GM21390 (cell line): Measurements from ENCODE around the gene KCNRG.
A peak's percentile ranks its signal among the peaks of the same experiment; 100 is the strongest.
"Not testable (repeated sequence)": the region's sequence is repeated elsewhere in the genome, so short reads cannot be mapped to it uniquely, and the experiment has no call there.

Source experiments
- ATAC-seq: cut with Tn5 transposase; IDR thresholded peaks from one replicate; pipeline ENCODE4 v1.9.1; 2021; ENCODE audit not compliant: unreplicated experiment

KCNRG gene

DNA sequence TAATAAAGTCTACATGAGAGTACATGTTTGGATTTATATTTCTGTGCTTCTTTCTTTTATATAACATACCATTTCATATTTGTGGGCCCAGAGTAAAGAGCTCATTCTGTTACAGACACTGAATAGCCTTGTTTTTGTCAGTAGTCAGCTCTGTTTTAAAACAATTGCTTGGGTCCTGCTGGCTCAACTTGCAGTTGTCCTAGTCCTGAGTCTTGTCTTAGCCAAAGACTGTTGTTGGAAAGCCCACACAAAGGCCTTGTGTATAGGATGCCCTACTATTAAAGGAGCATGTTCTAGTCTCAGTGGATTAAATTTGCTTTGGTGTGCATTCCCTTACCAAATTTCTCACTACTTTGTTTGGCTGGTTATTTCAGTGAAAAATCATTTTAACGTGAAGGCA is 3.8 kb upstream of the KCNRG start:
- ATAC-seq = no peak

DNA sequence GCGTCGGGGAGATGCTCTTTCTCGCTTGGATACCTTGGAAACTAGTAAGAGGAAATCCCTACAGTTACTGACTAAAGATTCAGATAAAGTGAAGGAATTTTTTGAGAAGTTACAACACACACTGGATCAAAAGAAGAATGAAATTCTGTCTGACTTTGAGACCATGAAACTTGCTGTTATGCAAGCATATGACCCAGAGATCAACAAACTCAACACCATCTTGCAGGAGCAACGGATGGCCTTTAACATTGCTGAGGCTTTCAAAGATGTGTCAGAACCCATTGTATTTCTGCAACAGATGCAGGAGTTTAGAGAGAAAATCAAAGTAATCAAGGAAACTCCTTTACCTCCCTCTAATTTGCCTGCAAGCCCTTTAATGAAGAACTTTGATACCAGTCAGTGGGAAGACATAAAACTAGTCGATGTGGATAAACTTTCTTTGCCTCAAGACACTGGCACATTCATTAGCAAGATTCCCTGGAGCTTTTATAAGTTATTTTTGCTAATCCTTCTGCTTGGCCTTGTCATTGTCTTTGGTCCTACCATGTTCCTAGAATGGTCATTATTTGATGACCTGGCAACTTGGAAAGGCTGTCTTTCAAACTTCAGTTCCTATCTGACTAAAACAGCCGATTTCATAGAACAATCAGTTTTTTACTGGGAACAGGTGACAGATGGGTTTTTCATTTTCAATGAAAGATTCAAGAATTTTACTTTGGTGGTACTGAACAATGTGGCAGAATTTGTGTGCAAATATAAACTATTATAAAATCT is 2.7 kb upstream of the KCNRG start:
- ATAC-seq = no peak

DNA sequence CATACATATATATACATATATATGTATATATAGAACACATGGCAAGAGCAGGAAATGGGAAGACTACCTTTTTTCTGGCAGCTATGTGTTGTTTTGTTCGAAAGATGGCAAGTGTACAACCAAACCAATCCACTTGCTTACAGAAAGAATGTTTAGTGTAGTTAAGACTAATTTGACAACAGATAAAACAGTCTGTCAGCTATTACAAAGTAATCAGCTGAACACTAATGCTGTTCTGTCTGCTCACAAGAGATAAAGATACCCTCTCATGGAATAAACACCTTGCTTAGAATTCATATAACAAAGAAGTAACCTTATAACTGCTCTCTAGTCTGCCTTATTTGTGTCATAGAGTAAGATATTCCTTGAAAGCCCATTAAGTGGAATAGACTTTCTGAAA is 858 bp upstream of the KCNRG start:
- ATAC-seq = no peak

DNA sequence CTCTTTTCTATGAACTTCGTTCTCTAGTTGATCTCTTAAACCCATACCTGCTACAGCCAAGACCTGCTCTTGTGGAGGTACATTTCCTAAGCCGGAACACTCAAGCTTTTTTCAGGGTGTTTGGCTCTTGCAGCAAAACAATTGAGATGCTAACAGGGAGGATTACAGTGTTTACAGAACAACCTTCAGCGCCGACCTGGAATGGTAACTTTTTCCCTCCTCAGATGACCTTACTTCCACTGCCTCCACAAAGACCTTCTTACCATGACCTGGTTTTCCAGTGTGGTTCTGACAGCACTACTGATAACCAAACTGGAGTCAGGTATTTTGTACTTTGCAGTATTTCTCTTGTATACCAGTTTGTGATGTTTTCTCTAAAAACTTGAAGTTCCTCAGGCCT is 506 bp downstream of the KCNRG start:
- ATAC-seq = no peak

DNA sequence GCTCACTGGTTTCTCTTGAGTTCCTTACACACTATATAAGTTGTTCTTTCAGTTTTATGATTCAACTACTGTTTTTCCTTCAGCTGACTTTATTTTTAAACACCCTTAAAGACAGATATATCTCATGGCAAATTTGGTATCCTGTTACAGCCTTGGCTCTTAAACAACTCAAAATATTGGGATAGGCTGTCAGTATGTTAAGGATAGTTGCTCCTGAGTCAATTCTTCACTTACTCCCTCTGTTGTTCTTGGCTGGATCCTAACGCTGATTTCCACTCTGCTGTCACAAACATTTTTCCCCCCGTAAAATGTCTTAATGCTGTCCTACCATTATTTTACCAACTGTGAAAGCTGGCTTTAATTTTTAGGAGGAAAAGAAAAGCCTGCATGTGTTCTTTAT is 1.2 kb downstream of the KCNRG start:
- ATAC-seq = no peak

DNA sequence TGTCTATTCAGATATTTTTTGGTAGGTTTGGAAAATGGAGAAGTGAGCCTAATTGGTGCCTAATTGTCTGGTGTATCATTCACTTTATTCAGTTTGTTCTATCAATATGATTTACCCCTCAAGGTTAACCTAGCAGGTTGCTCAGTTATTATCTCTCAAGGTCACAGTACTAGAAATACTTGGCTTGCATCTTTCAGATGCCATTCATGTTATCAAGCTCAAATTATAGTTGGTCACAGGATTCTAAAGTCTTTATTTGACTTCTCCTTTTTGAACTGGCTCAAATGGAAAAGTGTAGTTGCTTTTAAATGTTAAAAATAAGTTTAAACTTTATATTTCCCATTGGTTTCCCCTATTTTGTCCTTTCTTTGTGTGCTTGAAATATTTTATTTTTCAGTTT is 2.6 kb downstream of the KCNRG start:
- ATAC-seq = no peak

DNA sequence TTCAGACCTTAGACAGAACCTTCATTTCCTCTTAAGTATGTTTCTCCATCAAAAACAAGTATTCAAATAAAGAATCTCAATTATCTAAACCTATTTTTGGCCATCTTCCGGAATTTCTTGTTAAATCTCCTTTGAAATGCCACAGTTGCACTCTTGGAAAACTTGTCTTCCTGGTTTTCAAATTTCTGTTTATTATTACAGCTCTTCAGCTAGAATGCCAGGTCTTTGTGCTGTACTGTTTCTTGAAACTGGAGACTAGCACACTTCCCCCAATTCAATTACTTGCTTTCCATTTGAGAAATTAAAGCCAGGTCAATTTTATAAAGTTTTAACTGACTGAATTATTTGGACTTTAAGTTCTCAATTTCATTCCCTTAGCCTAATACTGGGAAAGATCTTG is 10.2 kb downstream of the KCNRG start:
- ATAC-seq = no peak

DNA sequence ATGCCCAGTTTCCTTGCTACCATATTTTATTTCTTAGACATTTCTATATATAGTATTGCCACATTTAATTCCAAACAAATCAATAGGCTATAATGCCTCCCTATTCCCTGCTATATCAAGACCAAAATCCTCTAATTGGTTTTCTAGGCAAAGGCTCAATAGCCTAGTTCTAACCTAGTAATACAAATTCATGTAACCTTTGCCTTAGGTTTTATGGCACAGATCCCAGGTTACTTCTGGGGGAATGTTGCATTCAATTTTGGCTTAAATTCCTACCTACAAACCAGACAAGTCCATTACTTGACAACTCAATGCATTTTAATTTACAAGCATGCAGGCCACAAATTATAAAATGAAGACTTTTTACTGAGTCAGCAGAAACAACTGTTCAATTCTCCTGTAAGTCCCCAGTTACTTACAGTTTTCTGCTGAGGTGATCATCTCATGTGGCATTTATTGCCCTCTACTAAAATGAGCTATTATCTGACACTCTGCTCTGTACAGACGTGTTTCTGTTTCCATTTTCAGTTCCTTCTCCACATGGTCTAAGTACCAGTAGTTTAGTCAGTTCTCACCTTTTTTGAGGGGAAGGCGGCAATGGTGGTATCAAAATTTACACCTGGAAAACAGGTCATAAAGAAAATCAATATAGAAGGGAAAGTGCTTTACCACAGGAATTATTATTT is 11.7 kb downstream of the KCNRG start:
- peak; percentile 99 for ATAC-seq

DNA sequence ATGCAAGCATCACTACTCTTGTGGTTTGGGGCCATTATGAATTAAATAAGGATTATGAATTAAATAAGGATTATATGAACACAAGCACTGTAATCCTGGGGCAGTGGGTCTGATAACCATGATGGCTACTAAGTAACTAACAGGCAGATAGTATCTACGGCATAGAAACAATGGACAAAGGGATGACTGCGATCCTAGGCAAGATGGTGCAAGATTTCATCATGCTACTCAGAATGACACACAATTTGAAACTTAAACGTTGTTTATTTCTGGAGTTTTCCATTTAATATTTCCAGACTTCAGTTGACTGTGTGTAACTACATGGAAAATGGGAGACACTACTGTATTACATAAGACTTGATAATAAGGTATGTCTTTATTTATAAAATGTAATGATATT is 15.1 kb downstream of the KCNRG start:
- no peak for ATAC-seq

DNA sequence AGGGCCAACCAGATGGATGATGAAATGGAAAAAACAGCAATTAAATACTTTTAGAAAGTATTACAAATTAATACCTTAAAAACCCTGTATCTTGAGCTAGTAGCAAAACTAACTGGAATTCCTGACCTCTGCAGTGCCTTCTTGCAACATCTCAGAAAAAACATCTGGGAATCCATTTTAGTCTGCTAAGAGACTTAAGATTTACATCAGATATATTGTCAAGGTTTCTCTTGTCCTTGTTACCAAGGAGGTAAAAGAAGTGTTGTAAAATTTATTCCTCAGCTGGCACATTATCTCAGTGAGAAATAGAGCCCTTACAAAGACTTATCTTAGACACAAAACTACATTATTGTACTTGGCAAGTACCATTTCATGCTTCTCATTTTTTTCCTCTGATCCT is 18.5 kb downstream of the KCNRG start:
- no peak for ATAC-seq

DNA sequence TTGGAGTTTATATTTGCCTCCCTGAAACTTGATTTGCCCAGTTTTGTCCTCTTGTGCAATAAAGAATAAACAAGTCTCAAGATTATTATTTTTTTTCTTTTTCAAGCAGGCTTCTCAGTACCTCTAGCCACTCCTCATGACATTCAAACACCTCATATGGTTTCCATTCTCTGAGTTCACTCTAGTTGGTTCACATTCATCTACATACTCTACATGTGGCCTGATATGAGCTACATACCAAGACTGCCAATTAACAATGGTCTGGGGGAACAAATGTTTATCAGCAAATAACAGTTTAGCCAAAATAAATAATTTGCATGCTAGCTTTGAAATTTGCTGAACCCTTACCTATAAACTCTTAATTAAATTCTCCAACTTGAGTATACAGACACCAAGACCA is 22.5 kb downstream of the KCNRG start:
- no peak for ATAC-seq

DNA sequence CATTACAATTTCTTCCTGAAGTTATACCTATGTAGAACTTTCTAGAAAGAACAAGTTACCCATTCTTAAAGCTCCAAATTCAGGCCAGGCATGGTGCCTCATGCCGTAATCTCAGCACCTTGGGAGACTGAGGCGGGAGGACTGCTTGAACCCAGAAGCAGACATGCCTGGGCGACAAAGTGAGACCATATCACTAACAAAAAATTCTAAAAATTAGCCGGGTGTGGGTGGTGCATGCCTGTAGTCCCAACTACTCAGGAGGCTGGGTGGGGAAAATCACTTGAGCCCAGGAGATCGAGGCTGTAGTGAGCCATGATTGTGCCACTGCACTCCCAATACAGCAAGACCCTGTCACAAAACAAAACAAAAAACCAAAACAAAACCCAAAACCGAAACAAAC is 23.0 kb downstream of the KCNRG start:
- no peak for ATAC-seq

DNA sequence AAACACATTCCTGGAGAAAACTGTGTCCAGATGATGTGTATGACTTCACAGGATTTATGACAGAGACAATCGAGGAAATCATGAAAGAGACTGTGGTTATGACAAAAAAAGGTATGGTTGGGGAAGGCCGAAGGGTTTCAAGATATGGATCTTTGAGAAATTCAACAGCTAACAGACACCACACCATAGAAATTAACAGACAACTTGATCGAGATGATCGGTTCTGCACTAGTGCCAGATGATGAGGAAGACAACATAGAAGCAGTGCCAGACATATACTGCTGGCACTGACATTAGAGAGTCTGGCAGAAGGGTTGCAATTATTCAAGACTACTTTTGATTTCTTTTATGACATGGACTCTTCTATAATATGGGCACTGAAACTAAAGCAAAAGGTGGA is 37.2 kb downstream of the KCNRG start:
- ATAC-seq = no peak

DNA sequence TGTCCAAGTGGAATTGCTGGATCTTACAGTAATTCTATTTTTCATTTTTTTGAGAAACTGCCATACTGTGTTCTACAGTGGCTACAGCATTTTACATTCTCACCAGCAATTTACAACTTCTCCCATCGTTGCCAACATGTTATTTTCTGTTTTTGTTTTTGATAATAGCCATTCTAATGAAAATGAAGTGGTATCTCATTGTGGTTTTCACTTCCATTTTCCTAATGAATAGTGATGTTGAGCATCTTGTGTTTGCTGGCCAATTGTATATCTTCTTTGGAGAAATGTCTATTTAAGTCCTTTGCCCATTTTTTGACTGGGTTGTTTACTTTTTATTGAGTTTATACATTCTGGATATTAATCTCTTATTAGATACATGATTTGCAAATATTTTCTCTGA is 38.6 kb downstream of the KCNRG start:
- ATAC-seq = no peak

DNA sequence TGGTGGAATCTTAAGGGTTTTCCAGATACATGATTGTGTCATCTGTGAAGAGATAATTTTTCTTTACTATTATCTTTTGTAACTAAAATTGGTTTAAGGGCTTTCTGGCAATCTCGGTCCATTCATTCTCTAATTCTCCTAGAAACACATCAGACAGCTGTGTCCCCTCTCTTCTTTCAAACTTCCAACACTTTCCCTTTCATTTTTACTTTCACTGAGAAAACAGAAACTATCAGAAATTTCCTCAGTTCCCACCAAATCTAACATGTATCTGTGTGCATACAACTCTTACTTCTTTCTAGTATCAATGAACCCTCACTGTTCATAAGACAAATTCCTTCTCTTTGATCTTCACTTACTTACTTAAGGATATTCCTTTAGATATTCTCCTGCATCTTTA is 40.2 kb downstream of the KCNRG start:
- ATAC-seq = no peak

DNA sequence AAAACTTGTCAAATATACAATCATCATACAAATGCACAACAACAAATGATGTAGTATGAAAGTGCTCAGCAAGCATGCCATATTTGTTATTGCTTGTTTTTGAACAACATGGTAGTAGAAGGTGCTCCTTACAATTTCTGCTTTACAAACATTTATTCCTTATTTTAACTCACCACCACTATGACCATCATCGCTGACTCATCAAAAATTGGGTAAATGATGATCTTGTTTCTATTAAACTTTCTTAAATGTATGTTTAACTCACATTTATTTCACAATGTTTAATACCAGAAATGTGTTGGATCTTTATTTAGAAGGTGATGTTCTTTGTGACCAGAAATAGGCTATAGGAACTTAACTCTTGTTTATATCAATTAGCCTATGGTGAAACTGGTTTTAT is 45.5 kb downstream of the KCNRG start:
- ATAC-seq = no peak

DNA sequence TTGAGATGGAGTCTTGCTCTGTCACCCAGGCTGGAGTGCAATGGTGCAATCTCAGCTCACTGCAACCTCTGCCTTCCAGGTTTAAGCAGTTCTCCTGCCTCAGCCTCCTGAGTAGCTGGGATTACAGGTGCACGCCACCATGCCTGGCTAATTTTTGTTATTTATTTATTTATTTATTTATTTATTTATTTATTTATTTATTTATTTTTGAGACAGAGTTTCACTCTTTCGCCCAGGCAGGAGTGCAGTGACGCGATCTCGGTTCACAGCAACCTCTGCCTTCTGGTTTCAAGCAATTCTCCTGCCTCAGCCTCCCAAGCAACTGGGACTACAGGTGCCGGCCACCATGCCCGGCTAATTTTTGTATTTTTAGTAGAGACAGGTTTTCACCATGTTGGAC is 47.1 kb downstream of the KCNRG start:
- ATAC-seq = not testable (repeated sequence)

DNA sequence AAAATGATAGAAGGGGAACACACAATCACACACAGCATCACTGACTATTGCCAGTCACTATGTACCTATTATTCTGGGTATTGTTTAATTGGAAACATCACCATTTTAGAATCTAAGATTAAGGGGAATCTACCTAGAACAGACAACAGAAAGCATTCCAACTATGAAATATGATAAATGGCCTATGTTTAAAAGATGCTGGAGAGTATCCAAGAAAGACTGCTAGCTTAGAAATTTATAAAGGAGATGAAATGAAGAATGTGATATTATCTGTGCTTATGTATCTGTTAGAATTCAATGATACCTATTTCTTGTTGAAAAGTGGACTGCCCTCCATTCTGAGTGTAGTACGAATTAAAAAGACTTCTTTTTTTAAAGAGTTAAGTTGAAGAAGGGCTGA is 50.5 kb downstream of the KCNRG start:
- ATAC-seq = no peak

DNA sequence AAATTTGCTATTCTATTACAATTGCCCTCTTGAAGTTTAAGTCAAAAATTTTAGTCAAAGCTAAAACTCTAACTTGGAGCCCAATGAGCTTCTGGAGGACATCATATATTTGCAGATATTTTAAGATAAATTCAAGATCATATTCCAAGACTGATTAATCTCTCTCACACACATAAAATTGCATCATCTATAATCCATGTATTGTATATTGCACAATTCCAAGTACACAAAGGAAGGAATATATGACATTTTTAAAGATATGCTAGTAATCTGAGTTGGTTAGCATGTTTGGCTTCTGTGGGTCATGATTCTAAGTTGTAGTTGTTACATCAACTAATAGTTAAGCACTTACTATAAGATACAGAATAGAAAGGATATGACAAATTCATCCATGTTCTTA is 53.3 kb downstream of the KCNRG start:
- ATAC-seq = no peak

DNA sequence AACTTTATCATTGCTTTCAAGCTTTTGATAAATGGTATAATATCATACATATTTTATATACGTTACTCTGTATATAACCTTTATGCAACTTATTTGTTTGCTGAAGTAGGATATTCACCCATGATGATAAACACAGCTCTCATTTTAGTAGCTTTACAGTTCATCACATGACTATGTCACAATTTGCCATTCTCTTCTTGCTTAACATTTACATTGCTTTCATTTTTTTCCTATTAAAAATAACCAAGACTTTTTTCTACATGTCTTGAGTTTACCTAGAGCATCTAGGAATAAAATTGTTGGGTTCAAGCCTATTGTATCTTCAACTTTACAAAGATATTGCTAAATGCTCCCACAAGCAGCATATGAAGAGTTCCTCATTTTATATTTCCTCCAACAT is 54.0 kb downstream of the KCNRG start:
- ATAC-seq = no peak

DNA sequence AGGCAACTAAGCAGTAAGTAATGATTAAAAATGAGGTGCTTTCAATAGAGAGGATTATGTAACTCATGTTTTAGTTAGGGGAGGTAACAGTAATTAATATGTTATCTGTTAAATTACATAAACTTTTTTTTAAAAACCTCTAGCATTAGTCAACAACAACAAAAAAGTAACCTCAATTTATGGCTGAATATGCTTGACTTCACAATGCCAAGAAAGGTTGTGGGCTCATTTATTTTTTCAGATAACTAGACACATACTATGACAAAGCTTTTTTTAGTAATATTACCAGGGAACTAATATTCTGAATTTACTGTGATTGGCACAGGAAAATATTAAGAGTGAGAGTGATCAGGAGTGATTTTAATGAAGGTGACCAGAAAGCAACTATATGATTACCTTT is 54.9 kb downstream of the KCNRG start:
- ATAC-seq = no peak
